Mesenteric fat pad (tissue), 1 donor: ENCODE results near the gene RELB. TPM values are rescaled to one million over a fixed set of nuclear protein-coding genes. Genes with fewer than 3 reads are reported as not detected.

Experiments used
- DNase-seq: peaks from one replicate; pipeline ENCODE4 v3.0.0-alpha.2; 2020; ENCODE audit warnings: low spot score
- total RNA-seq: library from RNA; stranded (reverse); fragmentation: NEBNext Ultra II Directional; extraction: Animal tissue kit (Norgen Biotek cat#: 25700); gene quantifications from one replicate; pipeline ENCODE4 v1.2.1, GENCODE V29; 2021
- donor health status: DM: yes; HTN: yes; CAD: no.

RELB gene
- total RNA-seq, 1 donor from 2014 or later: 17.7 TPM

DNA sequence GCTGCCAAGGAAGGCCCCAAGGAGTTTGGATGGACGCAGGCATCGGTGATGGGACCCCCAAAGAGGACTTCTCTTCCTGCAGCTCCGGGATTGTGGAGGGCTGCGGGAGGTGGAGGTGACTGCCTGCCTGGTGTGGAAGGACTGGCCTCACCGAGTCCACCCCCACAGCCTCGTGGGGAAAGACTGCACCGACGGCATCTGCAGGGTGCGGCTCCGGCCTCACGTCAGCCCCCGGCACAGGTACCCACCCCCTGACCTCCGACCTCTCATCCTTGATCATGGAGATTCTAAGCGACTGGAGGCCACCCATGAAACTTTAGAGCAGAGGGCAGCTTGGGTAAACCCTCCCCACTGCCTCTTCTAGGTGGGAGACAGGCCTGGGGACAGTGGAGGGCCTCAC lies 20.7 kb downstream of the RELB start:
- no peak for DNase-seq

DNA sequence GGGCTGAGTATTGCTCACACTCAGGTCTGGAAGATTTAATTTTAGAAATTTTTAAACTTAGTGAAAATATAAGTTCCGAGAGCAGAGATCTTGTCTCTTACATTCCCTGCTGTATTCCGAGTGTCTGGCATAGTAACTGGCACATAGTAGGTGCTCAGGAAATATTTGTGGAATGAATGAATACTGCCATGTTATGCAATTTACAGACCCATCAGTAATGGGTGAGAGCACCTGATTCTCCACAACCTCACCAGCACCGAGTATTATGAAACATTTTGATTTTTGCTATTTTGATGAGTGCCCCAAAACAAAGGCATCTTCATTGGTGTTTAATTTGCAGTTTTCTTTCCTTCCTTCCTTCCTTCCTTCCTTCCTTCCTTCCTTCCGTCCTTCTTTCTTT lies 21.8 kb downstream of the RELB start:
- no peak for DNase-seq

DNA sequence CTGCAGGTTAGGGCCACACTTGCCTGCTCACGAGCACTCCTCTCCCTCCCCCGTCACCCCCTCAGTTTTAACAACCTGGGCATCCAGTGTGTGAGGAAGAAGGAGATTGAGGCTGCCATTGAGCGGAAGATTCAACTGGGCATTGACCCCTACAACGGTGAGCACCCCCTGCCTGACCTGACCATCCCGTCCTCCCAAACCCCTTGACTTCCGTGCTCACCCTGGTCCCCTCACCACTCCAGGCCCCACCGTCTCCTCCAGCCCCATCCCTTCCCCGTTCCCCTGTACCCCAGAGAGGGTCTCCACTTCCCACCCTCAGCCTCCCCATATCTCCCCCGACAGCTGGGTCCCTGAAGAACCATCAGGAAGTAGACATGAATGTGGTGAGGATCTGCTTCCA lies 24.0 kb downstream of the RELB start:
- no peak for DNase-seq

DNA sequence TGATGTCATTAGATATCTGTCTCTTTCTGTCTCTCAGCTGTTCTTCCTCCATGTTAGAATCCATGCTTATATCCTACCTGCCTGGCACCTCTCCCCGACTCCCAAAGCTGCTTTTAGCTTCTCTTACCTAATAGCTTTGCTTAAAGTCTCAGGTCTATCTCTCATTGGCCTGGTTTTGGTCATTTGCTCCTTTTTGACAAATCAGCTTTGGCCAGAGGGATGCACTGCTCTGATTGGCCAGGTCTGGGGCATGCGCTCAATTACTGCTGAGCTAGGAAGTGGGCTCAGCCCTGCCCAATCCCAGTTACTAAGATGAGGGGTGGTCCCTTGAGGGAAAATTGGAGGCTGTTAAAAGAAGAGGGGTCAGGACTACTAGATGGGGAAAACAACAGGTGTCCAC lies 26.1 kb downstream of the RELB start:
- no peak for DNase-seq

DNA sequence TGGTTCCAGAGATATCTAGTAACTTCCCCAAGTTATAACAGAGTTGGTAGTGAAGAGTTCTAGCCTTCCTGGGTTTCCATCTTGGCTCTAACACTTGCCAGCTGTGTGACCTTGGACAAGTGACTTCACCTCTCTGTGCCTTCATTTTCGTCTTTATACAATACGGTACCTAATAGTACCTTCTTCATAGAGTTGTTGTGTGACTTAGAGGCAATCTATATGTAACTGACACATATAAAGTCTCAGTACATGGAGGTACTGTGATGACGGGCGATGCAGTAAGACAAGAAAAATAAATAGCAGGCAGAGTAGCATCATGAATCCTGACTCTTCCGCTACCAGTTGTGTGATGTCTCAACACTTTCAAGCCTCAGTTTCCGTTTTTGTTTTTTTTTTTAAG lies 29.6 kb downstream of the RELB start:
- no peak for DNase-seq

DNA sequence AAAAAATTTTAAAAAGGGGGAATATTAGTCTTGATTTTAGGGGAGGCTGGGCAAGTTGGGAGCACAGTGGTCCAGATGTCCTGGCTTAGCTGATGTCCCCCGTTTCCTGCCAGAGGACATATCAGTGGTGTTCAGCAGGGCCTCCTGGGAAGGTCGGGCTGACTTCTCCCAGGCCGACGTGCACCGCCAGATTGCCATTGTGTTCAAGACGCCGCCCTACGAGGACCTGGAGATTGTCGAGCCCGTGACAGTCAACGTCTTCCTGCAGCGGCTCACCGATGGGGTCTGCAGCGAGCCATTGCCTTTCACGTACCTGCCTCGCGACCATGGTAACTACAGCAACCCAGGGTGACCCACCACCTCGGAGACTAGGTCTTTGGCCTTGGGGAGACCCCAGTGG lies 31.2 kb downstream of the RELB start:
- no peak for DNase-seq

DNA sequence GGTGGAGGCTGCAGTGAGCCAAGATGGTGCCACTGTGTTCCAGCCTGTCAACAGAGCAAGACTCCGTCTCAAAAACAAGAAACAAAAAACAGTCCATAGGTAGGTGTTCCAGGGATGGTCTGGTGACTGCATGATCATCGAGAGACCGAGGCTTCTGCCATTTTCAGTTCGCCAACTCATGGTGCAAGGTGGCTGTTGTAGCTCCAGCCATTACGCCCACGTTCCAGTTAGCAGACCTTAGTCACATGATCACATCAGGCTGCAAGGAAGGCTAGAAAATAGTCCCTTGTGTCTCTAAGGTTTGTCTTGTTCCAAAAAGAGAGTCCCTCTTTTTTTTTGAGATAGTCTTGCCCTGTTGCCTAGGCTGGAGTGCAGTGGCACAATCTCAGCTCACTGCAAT lies 34.5 kb downstream of the RELB start:
- DNase-seq: no peak

DNA sequence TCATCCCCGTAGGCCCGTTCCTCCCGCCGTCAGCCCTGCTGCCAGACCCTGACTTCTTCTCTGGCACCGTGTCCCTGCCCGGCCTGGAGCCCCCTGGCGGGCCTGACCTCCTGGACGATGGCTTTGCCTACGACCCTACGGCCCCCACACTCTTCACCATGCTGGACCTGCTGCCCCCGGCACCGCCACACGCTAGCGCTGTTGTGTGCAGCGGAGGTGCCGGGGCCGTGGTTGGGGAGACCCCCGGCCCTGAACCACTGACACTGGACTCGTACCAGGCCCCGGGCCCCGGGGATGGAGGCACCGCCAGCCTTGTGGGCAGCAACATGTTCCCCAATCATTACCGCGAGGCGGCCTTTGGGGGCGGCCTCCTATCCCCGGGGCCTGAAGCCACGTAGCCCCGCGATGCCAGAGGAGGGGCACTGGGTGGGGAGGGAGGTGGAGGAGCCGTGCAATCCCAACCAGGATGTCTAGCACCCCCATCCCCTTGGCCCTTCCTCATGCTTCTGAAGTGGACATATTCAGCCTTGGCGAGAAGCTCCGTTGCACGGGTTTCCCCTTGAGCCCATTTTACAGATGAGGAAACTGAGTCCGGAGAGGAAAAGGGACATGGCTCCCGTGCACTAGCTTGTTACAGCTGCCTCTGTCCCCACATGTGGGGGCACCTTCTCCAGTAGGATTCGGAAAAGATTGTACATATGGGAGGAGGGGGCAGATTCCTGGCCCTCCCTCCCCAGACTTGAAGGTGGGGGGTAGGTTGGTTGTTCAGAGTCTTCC lies 36.3 kb downstream of the RELB start:
- no peak for DNase-seq

DNA sequence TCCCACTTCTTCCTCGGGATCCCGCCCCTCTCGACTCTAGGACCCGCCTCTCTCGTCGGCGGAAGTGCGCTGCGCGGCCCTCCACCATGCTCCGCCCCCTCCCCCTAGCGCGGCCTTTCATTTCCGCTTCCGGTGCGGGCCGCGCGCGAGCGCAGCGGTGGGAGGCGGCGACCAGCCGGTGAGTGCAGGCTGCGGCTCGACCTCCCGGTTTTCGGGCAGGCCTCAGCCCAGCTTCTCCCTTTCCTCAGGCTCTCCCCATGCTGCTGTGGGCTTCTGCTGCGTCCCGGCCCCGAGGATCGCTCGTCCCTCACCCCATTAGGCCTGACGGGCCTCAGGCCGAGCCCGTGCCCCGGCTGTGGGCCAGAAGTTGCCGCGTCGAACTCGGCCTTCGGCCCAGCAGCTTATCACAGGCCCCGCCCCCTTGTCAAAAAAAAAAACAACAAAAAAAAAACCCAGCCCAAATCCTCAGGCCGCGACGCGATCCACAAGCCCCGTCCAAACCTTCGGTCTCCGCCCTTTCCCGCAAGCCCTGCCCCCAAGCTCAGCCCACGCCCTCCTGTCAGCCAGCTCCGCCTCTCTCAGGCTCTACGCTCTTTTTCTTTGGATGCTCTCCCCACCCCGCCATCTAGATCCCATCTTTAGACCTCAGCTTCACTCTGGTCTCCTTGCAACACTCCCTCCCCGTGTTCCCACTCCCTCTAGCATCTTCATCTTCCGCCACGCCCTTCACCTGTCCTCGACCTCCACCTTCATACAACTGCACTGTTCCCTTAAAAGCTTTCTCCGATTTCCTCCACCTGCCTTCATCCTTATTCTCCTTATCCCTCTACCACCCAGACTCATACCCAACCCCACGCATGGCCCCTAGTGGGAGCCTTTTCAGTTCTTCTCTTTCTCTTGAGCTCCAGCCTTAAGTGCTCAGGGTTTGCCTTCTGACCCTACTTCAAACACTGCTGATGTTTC lies 37.9 kb downstream of the RELB start, which contains the start of gene CLASRP:
Gene CLASRP (plus strand): TSS at position 115 of the 963 bp plus-strand sequence. CDS start 1,168 bp downstream, outside the sequence.
- peak; percentile 97 for DNase-seq

DNA sequence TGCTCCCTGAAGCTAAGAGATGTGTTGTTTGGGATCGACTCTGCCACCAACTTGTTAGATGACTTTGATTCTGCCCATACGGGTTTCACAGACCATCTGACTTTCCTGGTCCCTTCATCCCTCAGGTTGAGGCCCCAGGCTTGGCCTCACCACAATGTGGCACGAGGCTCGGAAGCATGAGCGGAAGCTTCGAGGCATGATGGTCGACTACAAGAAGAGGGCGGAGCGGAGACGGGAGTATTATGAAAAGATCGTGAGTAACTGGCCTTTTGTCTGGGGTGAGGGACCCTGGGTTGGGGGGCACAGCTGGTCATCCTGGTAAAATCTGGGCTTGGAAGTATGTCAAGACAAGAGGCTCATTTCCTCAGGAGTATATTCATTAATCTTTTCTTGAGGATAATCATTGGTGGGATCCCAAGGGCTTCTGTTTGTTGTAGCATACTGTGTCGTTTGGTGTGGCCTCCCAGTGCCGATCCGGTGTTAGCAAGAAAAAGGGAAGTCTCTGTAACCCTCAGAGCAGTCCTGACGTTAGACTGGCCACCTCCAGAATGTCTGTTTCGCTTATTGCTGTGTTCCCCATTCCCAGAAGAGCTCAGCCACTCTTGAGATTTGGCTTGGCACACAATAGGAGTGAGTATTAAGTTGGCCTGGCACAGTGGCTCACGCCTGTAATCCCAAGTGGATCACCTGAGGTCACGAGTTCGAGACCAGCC lies 39.0 kb downstream of the RELB start:
- DNase-seq: no peak

DNA sequence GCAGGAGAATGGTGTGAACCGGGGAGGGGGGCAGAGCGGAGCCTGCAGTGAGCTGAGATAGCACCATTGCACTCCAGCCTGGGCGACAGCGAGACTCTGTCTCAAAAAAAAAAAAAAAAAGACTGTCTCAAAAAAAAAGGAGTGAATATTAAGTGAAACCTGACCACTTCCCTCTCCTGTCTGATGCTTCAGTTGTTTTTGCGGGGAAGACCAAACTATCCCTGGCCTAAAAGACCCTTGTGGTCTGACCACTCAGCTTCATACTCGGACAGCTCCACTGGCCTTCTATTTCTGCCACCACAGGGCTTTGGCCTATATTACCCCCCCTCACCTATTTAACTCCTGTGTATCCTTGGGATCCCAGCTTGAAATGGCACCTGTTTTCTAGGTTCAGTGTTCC lies 39.9 kb downstream of the RELB start:
- no peak for DNase-seq

DNA sequence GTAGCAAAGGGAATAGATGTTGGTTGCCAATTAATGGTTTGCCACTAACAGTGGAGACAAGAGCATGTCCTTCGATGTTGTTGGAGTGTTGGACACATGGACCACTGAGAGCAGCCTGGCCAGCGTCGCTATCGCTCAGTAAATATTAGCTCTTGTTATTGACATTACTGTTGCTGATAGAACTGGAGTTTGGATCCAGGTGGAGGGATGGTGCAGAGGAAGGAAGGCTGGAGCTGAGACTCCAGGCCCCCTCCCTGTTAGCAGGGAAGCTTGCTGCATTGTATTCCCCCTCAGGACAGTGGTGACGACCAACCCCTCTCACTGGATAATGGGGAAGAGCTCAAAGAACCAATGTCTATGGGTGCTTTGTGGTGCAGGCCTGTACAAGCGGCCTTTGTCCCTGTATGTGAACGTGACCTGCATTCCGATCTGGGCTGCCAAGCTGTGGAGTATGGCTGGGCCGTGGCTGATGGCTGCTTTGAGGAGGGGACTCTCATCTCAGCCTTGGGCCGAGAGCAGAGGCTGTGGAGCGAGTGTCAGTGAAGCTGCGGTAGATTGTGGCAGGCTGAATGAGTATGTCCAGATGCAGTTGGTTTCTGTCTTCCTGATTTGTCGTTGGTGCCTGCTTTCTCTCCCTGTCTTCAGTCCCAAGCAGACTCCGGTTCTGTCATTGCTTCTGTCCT lies 44.5 kb downstream of the RELB start:
- no peak for DNase-seq

DNA sequence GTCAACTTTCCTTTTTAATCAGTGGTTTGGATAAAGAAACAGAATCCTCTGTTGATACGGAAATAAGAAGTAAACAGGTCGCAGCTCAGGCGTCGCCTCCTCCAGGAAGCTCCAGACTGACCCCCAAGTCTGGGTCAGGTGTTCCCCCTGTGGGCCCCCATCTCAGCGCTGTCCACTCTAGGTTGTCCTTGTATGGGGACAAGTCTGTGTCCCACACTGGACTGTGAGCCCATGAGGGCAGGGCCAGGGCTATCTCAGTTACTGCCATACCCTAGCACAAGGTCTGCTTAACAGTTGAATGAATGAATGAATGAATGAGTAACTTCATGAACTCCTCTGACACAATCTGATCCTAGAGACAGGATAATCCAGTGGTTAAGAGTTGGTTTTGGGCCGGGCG lies 45.1 kb downstream of the RELB start:
- no peak for DNase-seq

DNA sequence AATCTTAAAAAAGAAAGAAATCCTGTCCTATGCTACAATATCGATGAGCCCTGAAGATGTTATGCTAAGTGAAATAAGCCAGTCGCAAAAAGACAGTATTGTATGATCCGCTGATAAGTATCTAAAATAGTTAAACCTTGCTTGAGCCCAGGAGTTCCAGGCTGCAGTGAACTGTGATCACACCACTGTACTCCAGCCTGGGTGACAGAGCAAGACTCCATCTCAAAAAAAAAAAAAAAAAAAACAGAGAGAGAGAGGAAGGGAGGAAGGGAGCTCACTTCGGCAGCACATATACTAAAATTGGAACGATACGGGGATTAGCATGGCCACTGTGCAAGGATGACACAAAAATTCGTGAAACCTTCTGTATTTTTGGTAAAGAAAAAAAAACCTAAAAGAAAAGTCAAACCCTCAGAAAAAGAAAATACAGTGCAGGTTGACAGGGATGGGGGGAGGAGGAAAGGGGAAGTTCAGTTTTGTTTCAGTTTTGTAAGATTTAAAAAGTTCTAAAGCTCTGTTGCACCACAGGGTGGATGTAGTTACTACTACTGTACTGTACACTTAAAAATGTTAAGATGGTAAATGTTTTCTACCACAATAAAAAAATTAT lies 46.0 kb downstream of the RELB start:
- DNase-seq: no peak

DNA sequence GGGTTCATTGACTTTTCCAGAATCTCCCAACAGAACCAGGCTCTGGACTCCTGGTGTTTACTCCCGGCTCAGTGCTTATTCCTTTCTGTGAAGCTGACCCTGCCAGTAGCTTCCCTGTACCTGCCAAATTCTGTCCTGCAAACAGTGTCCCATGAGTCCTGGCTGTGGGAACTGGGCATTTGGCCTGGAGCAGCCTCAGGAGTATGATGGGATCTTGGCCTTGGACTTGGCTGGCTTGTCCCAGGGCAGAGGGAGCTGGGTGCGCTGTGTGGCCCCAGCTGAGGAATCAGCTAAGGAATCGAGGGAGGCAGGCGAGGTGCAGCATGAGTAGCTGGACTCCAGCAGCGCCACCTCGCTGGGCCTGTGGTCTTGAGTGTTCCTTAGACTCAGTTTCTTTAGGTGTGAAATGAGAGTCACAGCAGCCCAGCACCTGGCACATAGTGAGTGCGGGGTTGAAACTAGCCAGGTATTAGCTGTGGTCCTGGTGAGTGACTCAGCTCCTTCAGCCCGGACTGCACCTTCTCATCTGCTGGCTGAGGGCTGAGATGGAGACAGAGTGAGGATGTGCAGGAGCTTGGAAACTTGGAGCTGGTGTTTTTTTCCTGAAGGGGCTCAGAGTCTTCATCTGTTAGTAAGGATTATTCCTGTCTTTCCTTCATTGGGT lies 47.9 kb downstream of the RELB start:
- DNase-seq: no peak

DNA sequence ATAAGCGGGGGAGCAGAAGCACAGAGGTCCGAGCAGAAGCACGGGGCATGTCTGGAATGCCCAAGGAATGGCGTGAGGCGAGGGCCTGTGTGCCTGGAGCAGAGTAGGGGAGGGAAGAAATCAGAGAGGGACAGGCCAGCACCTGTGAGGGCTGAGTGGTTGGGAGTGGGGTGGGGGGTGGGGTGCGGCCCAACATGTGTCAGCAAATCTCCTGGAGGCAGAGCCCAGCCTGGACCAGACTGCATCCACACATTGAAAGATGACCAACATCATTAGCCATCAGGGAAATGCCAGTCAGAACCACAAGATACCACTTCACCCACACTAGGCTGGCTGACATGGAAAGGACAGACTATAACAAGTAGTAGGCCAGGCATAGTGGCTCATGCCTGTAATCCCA lies 48.8 kb downstream of the RELB start:
- DNase-seq: no peak

DNA sequence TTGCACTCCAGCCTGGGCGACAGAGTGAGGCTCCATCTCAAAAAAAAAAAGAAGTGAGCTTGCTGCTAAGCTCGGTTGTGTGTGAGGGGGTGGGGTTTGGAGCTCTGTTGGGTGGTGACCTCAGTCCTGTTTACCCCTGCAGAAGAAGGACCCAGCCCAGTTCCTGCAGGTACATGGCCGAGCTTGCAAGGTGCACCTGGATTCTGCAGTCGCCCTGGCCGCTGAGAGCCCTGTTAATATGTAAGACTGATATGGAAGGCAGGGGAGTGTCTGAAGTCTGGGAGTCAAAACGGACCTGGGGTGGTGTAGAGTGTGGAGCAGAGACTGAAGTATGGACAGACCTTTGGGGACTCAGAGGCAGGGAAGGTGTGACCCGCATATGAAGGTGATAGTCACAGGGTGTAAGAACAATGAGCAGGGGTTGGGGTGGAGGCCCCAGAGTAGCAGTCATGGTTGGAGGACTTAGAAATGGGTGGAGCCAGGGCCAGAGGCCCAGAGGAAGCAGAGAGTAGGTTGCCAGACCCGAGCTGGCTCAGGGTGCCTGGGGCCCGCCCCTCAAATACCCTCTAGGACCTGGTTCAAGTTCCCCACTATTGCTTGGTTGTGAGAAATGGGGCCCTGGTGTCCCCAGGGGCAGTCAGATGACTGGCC lies 50.8 kb downstream of the RELB start:
- no peak for DNase-seq

DNA sequence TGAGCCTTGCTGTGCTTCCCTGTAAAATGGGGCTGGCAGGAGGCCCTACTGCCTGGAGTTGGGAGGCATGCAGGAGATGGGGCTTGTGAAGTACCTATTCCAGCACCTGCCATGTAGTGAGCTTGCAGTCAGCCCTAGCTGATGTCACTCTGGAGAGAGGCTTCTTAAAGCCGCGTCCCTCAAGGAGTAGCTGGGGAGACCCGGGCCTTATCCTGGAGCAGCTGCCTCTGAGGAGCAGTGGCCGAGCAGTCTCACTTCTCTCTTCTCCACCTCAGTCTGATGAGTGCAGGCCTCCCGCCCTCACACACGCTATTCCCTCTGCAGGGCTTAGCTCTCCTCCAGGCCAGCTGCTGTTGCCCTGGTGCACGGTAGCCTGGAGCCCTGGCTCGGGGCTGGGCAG lies 55.6 kb downstream of the RELB start:
- DNase-seq: no peak

DNA sequence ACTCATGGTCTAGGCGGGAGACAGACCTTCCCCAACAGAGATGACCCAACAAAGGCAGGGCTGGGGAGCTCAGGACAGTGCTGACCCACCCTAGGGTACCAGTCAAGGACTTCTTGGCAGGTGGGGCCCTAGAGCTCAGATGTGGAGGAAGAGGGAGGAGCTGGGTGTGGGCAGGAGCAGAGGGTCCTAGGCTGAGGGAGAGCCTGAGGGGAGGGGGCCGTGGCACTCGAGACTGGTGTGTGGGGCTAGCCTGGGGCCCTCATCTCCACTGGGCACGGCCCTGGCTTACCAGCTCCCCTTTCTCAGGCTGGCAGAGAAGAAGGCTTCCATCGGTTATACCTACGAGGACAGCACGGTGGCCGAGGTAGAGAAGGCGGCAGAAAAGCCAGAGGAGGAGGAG lies 56.2 kb downstream of the RELB start:
- DNase-seq: no peak
